HG02943 (cell line): Measurements from ENCODE around the gene FICD.
"Not testable (repeated sequence)": the region's sequence is repeated elsewhere in the genome, so short reads cannot be mapped to it uniquely, and the experiment has no call there.

Experiments used
- ATAC-seq: cut with Tn5 transposase; IDR thresholded peaks from one replicate; pipeline ENCODE4 v1.9.1; 2021; ENCODE audit warnings: mild to moderate bottlenecking, low read depth, moderate library complexity; ENCODE audit not compliant: unreplicated experiment

Gene FICD

DNA sequence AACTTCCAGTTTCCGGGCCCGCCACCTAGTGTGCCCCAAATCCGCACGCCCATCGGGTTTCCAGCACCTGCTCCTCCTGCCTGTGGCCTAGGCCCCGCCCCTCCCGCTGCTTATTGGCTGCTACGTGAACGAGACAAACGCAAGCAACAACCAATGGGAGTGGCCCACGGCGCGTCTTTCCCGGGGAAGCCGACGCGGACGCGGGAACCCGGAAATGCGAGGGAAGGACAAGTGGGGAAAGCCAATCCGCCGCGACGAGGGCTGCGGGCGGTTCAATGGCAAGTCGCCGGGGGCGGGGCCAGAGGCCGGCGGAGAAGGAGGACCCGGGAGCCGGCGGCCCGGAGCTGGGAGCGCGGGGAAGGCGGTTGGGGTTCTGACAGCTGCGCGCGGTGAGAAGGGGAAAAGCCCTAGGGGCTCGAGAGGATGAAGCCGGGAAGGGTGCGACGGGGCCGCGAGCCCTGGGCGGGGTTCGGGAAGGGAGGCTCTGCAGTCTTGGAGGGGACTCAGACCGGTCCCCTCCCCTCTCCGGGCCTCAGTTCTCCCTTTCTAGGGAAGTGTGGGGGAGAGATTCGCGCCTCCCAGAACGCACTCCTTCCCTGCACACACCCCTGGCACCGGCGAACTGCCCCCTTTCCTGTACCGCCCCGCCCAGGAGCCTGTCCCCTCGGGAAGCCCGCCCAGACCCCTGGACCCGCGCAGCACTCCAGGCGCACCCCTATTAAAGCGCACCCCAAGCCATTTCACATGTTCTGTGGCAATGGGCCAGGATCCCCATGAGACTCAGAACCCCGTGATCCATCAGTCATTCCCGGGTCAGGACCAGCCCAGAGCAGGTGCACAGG is at the start of gene FICD:
TSS of gene FICD (plus strand) at position 305 of the 842 bp plus-strand sequence. CDS start 1,696 bp downstream, outside the sequence.
- ATAC-seq, result peak; percentile 87

DNA sequence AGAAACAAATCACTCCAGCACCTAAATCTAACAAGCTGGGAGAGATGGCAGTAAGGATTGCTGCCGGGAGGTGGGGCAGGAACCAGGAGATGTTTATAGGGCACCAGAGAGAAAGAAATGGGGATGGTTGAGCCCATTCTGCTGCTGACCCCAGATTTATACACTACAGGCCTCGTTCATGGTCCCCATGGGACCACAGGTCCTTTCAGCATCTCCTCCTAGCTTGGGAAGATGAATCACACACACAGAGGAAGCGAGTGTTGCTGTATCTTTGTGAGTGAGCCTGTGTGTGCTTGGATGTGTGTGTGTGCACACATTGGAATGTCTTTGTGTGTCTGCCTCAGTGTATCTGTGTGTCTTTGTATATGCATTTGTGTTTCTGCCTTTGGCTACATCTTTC is 49.7 kb upstream of the FICD start:
- ATAC-seq, result no peak

DNA sequence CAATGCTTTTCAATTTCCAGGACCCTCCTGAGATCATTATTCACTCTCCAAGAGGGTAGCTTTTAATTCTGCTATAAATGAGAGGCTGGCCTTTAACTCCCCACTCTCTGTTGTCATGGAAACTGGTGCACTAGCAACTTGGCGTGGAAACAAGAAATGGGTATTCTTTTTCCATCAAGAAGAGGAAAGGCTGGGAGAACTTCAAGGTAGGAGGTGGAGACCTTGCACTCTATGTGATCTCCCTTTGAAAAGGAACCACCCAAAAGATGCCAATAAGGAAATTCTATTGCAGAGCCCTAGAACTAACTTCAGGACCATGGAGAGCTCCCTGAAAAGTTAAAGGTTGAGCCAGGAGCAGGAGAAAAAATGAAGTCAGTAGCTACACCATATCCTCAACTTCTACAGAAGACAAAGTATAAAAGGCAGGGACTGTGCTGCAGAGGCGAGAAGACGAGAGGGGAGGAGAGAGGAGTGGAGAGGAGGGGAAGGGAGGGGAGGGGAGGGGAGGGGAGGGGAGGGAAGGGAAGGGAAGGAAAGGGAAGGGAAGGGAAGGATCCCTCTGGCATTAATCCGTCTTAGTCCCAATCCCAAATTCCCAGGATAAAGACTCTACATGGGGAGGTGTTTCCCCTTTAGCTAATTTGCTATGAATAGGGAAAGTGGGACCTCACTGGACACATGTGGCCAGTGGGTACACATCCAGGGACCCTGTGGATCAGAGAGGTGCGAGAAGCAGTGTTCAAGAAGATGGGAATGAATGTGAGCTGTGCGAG is 46.7 kb upstream of the FICD start:
- no peak for ATAC-seq

DNA sequence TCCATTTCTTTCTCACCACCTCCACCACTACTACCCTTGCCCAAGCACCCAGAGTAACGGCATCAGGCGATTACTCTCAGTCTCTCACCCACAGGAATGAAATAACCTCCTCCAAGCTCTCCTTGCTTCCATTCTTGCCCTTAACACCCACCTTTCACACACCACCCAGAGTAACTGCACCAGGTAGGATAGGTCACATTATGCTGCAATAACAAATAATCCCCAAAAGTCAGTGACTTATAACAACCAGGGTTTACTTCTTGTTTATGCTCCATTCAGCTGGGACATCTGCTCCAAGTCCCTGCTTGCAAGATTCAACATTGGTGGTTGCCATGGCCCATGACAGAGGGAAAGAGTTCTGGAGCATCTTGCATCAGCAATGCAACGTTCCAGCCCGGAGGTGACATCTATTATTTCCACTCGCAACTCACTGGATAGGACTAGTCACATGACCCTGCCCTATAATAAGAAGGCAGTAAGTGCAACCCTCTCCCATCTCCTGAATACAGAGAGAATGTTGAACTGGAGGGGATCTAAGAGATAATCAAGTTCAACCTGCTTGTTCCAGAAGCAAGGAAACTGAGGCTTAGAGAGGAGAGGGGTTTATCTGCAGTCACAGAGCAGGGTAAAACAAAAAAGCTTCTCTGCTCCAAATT is 41.5 kb upstream of the FICD start:
- no peak for ATAC-seq

DNA sequence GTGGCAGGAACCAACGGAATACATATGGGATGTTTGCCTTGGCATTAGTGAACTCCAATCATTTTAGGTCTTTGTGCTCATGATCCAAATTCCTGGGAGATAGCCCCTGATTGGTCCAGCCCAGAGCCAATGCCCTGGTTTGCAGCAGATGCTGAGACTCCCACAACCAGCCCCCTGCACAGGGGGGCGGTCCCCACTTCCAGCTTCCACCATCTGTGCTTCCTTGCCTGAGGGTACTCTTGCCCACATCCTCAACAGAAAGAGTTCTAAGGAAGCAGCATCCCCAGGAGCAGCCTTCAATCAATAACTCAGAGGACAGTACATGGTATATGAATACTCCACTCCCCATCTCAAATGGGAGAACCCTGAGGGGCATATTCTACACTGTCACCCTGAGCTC is 39.7 kb upstream of the FICD start:
- no peak for ATAC-seq

DNA sequence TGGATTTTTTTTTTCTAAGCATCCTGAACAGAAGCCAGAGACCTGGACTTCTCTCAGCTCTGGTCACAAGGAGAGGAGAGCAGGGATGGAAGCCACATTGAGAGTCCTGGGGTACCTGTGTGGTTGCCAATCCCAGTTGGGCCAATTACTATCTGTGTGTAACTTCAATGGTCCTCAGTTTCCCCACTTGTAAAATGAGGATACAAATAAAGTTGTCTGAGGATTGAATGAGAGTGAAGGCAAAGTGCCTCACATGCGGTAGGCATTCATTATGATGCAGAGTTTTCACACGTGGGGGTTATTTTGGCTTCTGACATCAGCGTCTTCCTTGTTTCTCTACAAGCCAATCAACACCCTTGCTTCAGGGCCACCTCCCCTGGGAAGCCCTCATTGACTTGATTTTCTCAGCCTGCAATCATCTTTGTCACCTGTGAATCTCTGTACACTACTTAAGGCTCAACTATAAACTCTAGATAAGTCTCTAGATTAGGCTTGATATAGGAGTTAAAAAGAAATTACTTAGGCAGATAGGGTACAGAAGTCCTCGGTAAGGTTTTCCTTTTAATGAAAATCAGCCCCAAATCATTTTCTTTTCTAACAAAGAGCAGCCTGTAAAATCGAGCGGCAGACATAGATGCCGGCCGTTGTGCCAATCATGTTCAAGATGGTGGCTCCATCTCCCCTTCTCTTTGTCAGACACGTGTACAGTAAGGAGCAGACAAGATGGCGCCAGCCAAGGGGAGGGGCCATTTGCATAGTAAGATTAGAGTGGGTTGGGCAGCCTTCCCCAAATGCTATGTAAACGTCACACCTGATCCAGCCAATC is 37.8 kb upstream of the FICD start:
- ATAC-seq, result no peak

DNA sequence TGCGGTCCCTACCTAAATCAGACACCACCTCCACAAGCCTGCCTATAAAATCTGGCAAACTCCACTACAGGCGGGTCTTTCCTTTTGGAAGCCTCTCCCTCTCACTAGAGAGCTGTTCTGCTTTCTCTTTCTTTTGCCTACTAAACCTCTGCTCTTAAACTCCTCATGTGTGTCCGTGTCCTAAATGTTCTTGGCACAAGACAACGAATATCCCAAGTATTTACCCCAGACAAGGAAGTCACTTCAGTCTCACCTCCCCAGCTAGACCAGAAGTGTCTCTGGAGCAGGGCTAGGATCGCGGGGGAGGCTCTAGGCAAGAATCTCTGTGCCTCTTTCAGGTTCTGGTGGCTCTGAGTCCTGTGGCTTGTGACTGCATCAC is 37.2 kb upstream of the FICD start:
- no peak for ATAC-seq

DNA sequence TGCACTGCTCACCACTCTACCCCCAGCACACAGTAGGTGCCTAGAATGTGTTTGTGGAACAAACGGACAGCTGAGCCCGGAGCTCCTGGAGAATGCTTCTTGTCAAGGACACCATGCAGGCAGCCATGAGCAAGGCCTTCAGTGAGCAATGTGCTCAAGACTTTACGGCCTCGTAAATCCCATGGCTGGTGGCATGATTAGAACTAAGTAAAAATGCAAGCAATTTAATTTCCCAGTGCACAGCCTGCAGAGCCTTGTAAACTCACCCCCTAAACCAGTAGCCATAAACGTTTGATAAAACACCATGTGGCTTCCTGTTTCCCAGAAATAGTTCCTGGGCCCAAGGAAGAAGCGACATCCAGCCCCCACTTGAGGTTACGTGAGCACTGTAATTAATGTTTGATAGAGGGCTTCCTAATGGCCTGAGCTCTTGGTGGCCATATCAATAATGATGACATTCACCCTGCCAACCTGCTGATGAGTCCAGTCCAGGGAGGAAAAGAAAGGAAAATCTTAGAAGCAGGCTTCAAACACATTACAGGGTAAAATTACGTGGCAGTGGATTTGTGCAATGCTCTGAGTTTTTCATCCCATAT is 36.4 kb upstream of the FICD start:
- ATAC-seq, result no peak

DNA sequence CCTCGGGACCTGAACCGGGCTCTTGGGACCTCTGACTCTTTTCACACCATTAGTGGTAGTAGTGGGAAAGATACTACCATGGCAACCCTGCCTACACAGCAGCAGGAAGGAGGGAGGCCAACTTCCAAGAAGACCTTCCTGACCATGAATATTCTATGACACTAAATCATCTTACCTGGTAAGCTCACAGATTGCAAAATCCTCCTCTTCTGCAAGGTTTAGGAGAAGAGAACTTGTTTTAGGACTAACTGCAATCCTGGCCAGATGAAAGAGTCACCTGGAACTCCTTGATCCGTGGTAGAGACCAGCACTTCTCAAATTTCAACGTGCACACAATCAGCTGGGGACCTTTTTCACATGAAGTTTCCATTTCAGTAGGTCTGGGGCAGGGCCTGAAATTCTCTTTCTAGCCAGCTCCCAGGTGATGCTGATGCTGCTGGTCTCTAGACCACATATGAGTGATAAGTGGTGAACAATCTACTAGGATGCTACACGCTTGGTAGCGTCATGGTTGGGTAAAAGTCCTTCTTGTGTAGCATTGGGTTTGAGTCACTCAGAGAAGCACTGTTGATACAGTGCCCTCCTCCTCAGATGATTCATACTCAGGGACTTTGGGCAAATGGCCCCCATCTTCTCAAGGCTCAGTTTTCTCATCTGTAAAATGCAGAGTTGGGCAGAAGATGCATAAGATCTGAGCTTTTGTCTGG is 35.6 kb upstream of the FICD start:
- no peak for ATAC-seq

DNA sequence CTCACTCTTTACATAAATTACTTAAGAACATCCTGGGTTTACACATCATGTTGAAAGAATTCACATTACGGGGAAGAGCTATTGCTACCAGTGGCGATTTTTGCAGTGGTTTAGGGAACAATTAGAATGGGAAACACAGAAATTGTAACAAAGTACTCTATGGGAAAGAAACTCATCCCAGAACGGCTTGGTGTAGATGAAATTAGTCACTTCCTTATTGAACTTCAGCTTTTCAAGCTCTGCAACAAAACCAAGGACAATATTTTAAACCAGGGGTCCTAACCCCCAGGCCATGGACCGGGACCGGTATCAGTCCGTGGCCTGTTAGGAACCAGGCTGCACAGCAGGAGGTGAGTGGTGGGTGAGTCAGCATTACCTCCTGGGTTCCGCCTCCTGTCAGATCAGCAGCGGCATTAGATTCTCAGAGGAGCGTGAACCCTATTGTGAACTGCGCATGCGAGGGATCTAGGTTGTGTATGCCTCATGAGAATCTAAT is 32.3 kb upstream of the FICD start:
- ATAC-seq, result no peak

DNA sequence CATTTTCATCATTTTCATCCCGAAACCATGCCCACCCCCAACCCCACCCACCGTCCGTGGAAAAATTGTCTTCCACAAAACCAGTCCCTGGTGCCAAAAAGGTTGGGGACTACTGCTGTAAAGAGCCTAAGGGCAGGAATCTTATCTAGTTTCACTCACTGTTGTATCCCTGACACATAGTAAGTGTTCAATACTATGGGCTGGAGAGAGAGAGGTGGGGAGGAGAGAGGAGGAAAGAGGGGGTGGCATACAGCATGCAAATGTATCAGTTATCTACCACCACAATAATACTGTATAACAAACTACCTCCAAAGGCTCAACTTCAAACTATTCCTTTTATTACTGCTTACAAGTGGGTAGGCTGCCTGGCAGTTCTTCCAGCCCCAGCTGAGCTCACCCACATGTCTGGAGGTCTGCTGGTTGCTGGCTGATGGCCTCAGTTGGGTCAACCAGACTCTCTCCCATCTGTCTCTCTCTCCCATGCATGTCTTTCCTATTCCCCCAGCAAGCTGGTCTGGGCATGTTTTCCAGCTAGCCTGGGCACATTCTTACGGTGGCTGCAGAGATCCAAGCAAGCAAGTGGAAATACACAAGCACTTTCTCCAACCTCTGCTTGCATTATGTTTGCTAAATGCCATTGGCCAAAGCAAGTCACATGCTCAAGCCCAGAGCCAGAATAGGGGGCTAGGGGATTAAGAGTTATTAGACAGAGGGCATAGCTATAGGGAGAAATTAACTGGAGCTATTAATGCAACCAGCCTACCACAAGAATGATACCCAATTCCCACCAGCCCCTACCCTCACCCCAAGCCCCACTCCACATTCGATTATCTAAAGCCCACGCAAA is 31.6 kb upstream of the FICD start:
- no peak for ATAC-seq

DNA sequence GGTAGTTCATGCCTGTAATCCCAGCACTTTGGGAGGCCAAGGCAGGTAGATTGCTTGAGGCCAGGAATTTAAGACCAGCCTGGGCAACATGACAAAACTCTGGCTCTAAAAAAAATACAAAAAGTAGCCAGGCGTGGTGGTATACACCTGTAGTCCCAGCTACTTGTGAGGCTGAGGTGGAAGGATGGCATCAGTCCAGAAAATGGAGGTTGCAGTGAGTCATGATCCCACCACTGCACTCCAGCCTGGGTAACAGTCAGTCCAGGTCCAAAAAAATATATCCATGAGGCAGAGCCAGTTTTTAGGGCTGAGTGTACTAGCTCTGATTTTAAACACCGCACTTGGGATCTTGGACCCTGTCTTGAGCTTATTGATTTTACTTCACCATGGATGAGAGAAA is 30.6 kb upstream of the FICD start:
- no peak for ATAC-seq

DNA sequence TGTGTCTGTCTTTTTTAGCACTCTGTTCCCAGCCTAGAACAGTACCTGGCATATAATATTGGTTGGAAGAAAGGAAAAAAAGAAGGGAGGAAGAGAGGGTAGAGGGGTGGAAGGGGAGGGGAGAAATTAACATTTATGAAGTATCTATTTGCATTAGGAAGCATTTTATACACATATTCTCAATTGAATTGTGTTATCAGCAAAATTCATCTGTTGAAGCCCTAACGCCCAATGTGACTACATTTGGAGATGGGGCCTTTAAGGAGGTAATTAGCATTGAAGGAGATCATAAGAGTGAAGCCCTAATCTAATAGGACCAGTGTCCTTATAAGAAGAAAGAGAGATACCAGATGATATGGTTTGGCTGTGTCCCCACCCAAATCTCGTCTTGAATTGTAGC is 30.2 kb upstream of the FICD start:
- no peak for ATAC-seq

DNA sequence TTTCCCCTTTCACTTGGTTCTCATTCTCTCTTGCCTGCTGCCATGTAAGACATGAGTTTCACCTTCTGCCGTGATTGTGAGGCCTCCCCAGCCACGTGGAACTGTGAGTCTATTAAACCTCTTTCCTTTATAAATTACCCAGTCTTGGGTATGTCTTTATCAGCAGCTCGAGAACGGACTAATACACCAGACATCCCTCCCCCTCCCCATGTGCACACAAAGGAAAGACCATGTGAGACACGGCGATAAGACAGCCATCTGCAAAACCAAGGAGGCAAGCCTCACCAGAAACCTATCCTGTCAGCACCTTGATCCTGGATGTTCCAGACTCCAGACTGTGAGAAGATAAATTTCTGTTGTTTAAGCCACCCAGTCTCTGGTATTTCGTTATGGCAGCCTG is 29.7 kb upstream of the FICD start:
- not testable (repeated sequence) for ATAC-seq

DNA sequence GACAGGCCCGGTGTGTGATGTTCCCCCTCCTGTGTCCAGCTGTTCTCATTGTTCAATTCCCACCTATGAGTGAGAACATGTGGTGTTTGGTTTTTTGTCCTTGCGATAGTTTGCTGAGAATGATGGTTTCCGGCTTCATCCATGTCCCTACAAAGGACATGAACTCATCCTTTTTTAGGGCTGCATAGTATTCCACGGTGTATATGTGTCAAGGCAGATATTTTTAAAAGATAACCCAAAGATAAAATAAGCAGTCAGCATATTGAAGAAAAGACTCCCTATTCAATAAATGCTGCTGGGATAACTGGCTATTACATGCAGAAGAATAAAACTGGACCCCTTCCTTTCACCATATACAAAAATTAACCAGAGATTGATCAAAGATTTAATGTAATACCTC is 28.0 kb upstream of the FICD start:
- not testable (repeated sequence) for ATAC-seq

DNA sequence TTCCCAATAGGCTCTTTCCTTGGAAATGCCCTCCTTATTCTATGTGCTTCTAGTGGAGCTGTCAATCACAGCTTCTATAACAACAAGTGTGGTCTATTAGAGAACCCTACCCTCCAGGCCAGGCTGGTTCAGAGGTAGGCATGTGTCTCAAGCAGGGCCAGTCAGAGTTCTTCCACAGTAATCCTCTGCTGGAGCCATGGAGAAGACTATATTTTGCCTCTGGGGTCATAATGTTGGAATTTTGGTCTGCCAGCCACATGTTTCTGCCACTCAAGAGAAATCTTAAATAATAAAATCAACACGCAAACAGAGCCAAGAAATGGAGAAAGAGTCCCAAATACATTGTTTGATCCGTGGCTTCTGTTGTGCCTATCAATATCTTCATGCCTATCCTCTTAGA is 23.8 kb upstream of the FICD start:
- no peak for ATAC-seq

DNA sequence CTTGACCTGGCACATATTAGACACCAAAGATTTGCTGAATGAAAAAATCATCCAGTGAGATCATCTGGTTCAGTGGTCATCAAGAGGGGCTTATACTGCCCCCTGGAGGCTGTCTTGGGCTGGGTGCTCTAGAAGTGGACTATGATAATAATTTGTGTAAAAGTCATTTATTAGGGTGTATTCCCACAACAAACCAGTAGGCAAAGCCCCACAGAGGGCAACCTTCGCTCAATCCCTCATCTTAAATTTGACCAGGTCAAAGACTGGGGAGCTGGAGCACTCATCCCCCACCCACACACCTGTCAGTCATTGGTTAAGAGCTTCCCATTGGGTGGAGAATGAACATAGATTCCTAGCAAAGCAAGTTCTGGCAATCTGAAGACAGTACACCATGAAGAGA is 20.0 kb upstream of the FICD start:
- no peak for ATAC-seq

DNA sequence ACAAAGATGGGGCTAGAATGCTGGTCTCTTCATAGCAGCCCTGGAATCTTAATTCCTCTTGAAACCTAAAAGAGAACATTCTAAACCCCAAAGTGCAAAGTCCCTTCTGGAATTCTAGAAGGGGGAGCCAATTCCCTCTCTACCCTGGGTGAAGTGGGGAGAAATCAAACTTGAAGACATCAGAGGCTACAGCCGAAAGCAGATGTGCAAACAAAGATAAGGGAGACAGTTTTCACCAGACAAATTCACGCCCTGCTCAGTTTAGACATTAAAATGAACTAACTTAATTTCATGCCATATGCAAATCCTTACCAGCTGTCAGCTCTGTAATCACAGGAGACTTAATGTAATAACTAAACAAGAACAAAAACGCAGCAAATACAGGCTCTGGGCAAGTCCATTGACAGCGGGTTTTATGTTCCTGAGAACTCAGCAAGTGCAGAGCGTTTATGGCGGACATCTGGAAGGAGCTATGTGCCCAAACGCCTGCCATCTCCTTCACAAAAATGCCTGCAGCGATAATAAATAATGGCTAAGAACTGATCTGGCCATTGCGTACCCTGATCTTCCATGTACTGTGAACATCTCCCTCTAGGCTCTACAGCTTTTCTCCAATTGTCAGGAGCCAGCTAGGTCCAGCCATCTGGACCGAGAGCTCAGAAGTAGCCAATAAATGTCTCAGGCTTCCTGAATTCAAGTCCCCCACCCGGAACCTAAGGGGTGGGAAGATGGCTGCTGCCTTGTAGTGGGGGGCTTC is 19.1 kb upstream of the FICD start:
- no peak for ATAC-seq
